Measurements from ENCODE around the gene EPB41L3. TPM values are rescaled to one million over a fixed set of nuclear protein-coding genes. Genes with fewer than 3 reads are reported as not detected.

The EPB41L3 gene
- total RNA-seq (2014; rRNA removed; shearing (Covaris generic)) (11.7 and 17.0 TPM in 2 replicates), polyA plus RNA-seq (2016; fragmentation: Nextera tagmentation; extraction: Ambion mirVana) (5.0 and 8.0 TPM in 2 replicates)
- long read RNA-seq, partial matches to known transcripts = 0 of 3 reads
- long read RNA-seq, other reads (novel, unspliced or antisense) = 1 of 3 reads

DNA sequence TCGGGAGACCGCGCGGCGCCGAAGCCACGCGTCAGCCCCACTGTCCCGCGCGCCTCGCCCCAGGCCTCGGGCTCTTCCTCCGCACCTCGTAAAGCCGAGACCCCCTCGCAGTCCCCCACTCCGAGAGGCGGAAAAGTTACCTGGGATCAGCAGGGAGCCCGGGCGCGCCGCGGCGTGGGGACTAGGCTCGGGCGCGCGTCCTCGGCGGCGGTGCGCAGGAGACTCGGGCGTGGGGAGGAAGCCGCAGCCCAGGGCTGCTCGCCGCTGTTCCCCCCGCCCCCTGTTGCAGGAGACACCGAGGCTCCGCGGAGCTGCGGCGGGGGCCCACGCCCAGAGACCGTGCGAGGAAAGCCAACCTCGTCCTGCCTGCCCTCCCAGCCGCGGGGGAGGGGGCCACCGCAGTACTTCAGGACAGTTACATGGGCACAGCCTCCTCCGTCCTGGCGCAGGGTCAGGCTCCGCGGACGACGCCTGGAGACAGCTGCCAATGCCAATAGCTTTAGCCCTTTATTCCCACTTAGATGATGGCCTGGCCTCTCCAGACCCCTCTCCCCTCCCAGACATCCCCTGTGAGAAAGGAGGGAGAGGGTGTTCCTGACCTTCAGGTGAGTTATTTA is at the start of gene EPB41L3:
Gene EPB41L3, minus strand, starts transcription at position 225 of the 617 bp plus-strand sequence. CDS start 54,814 bp downstream, outside the sequence.
- no peaks in the 10 kb centered on the region for H4K20me1 ChIP-seq (replicated peaks; ENCODE audit: insufficient read depth)
- Mint-ChIP-seq H3K27me3 (ENCODE audit: insufficient read depth, low read depth, poor library complexity) (peaks cover 5% of the 10 kb centered on the region), H3K36me3 (ENCODE audit: low read depth) (no peaks in the 10 kb centered on the region; the same call in 2 of the 3 replicates), H3K4me3 (peak within 1 kb of the TSS; percentile 84), H3K9me3 (no peaks in the 10 kb centered on the region), H3K27ac (no peak within 1 kb of the TSS), H3K4me1 (peaks cover 28% of the 10 kb centered on the region)
- ATAC-seq = peak; percentile 66
- peak within 1 kb of the TSS; percentile 72 for H2AFZ ChIP-seq
- H3K9me2 ChIP-seq (ENCODE audit: insufficient read depth) = no peaks in the 10 kb centered on the region
- H3K4me2 ChIP-seq = peak within 1 kb of the TSS; percentile 90
- no peaks in the 10 kb centered on the region for H3K36me3 ChIP-seq (ENCODE audit: insufficient read depth)
- peak within 1 kb of the TSS; percentile 76 for H3K4me3 ChIP-seq
- peak; percentile 54 for DNase-seq (ENCODE audit: low spot score)
- H3K27me3 ChIP-seq (ENCODE audit: insufficient read depth) = peaks cover 23% of the 10 kb centered on the region
- no peaks in the 10 kb centered on the region for H3F3A ChIP-seq (replicated peaks; ENCODE audit: low read depth)
- peaks cover 16% of the 10 kb centered on the region for H3K4me1 ChIP-seq (ENCODE audit: insufficient read depth)
- H3K27ac ChIP-seq (ENCODE audit: low read depth) = no peak within 1 kb of the TSS
- TF ChIP-seq ZNF114 (CRISPR knock-in tag; IDR thresholded peaks at IDR 0.05) (no peak), ZNF331 (CRISPR knock-in tag; IDR thresholded peaks at IDR 0.05; ENCODE audit: low read depth) (no peak), EZH2 (IDR thresholded peaks at IDR 0.05; ENCODE audit: low read depth, unreplicated experiment) (no peak), EZH2phosphoT487 (IDR thresholded peaks at IDR 0.05; ENCODE audit: unreplicated experiment) (no peak), JUNB (IDR thresholded peaks at IDR 0.05; ENCODE audit: unreplicated experiment) (no peak), NANOG (IDR thresholded peaks at IDR 0.05; ENCODE audit: borderline replicate concordance) (no peak), STAT1 (IDR thresholded peaks at IDR 0.05; ENCODE audit: unreplicated experiment) (no peak), POLR2AphosphoS5 (IDR thresholded peaks at IDR 0.05; ENCODE audit: low read depth) (no peak), CREB1 (CRISPR knock-in tag; IDR thresholded peaks at IDR 0.05; ENCODE audit: low read depth) (no peak)
- TF ChIP-seq, protein P1, sequence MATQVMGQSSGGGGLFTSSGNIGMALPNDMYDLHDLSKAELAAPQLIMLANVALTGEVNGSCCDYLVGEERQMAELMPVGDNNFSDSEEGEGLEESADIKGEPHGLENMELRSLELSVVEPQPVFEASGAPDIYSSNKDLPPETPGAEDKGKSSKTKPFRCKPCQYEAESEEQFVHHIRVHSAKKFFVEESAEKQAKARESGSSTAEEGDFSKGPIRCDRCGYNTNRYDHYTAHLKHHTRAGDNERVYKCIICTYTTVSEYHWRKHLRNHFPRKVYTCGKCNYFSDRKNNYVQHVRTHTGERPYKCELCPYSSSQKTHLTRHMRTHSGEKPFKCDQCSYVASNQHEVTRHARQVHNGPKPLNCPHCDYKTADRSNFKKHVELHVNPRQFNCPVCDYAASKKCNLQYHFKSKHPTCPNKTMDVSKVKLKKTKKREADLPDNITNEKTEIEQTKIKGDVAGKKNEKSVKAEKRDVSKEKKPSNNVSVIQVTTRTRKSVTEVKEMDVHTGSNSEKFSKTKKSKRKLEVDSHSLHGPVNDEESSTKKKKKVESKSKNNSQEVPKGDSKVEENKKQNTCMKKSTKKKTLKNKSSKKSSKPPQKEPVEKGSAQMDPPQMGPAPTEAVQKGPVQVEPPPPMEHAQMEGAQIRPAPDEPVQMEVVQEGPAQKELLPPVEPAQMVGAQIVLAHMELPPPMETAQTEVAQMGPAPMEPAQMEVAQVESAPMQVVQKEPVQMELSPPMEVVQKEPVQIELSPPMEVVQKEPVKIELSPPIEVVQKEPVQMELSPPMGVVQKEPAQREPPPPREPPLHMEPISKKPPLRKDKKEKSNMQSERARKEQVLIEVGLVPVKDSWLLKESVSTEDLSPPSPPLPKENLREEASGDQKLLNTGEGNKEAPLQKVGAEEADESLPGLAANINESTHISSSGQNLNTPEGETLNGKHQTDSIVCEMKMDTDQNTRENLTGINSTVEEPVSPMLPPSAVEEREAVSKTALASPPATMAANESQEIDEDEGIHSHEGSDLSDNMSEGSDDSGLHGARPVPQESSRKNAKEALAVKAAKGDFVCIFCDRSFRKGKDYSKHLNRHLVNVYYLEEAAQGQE (IDR thresholded peaks at IDR 0.05; ENCODE audit: unreplicated experiment) = no peak
- TF ChIP-seq, protein P2, sequence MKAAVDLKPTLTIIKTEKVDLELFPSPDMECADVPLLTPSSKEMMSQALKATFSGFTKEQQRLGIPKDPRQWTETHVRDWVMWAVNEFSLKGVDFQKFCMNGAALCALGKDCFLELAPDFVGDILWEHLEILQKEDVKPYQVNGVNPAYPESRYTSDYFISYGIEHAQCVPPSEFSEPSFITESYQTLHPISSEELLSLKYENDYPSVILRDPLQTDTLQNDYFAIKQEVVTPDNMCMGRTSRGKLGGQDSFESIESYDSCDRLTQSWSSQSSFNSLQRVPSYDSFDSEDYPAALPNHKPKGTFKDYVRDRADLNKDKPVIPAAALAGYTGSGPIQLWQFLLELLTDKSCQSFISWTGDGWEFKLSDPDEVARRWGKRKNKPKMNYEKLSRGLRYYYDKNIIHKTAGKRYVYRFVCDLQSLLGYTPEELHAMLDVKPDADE (IDR thresholded peaks at IDR 0.05) = no peak
- TF ChIP-seq, protein P3, sequence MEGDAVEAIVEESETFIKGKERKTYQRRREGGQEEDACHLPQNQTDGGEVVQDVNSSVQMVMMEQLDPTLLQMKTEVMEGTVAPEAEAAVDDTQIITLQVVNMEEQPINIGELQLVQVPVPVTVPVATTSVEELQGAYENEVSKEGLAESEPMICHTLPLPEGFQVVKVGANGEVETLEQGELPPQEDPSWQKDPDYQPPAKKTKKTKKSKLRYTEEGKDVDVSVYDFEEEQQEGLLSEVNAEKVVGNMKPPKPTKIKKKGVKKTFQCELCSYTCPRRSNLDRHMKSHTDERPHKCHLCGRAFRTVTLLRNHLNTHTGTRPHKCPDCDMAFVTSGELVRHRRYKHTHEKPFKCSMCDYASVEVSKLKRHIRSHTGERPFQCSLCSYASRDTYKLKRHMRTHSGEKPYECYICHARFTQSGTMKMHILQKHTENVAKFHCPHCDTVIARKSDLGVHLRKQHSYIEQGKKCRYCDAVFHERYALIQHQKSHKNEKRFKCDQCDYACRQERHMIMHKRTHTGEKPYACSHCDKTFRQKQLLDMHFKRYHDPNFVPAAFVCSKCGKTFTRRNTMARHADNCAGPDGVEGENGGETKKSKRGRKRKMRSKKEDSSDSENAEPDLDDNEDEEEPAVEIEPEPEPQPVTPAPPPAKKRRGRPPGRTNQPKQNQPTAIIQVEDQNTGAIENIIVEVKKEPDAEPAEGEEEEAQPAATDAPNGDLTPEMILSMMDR (conservative IDR thresholded peaks at IDR 0.05; ENCODE audit: low read depth in 2 of 2) = no peak
- TF ChIP-seq, protein P4, sequence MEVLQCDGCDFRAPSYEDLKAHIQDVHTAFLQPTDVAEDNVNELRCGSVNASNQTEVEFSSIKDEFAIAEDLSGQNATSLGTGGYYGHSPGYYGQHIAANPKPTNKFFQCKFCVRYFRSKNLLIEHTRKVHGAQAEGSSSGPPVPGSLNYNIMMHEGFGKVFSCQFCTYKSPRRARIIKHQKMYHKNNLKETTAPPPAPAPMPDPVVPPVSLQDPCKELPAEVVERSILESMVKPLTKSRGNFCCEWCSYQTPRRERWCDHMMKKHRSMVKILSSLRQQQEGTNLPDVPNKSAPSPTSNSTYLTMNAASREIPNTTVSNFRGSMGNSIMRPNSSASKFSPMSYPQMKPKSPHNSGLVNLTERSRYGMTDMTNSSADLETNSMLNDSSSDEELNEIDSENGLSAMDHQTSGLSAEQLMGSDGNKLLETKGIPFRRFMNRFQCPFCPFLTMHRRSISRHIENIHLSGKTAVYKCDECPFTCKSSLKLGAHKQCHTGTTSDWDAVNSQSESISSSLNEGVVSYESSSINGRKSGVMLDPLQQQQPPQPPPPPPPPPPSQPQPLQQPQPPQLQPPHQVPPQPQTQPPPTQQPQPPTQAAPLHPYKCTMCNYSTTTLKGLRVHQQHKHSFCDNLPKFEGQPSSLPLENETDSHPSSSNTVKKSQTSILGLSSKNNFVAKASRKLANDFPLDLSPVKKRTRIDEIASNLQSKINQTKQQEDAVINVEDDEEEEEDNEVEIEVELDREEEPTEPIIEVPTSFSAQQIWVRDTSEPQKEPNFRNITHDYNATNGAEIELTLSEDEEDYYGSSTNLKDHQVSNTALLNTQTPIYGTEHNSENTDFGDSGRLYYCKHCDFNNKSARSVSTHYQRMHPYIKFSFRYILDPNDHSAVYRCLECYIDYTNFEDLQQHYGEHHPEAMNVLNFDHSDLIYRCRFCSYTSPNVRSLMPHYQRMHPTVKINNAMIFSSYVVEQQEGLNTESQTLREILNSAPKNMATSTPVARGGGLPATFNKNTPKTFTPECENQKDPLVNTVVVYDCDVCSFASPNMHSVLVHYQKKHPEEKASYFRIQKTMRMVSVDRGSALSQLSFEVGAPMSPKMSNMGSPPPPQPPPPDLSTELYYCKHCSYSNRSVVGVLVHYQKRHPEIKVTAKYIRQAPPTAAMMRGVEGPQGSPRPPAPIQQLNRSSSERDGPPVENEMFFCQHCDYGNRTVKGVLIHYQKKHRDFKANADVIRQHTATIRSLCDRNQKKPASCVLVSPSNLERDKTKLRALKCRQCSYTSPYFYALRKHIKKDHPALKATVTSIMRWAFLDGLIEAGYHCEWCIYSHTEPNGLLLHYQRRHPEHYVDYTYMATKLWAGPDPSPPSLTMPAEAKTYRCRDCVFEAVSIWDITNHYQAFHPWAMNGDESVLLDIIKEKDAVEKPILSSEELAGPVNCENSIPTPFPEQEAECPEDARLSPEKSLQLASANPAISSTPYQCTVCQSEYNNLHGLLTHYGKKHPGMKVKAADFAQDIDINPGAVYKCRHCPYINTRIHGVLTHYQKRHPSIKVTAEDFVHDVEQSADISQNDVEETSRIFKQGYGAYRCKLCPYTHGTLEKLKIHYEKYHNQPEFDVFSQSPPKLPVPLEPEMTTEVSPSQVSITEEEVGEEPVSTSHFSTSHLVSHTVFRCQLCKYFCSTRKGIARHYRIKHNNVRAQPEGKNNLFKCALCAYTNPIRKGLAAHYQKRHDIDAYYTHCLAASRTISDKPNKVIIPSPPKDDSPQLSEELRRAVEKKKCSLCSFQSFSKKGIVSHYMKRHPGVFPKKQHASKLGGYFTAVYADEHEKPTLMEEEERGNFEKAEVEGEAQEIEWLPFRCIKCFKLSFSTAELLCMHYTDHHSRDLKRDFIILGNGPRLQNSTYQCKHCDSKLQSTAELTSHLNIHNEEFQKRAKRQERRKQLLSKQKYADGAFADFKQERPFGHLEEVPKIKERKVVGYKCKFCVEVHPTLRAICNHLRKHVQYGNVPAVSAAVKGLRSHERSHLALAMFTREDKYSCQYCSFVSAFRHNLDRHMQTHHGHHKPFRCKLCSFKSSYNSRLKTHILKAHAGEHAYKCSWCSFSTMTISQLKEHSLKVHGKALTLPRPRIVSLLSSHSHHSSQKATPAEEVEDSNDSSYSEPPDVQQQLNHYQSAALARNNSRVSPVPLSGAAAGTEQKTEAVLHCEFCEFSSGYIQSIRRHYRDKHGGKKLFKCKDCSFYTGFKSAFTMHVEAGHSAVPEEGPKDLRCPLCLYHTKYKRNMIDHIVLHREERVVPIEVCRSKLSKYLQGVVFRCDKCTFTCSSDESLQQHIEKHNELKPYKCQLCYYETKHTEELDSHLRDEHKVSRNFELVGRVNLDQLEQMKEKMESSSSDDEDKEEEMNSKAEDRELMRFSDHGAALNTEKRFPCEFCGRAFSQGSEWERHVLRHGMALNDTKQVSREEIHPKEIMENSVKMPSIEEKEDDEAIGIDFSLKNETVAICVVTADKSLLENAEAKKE (CRISPR knock-in tag; IDR thresholded peaks at IDR 0.05) = no peak
- no peaks in the 10 kb centered on the region for H3K79me2 ChIP-seq (replicated peaks; ENCODE audit: insufficient read depth)
